ENCODE results near the gene NAALADL2. TPM values are rescaled to one million over a fixed set of nuclear protein-coding genes. Genes with fewer than 3 reads are reported as not detected.

NAALADL2 gene
- total and polyA plus RNA-seq, 2 of the 13 experiments (the other 11 are each of a cell fraction or from before 2014, with no cell fraction given), result 0.08 TPM; not detected in 1

GRCh38 chr3:174873832-174874657 is 14.9 kb downstream of the NAALADL2 start:
- CTCF ChIA-PET (ENCODE audit: low intra/inter-chr PET ratio, low total read pairs), result no interaction called here
- Histone ChIP-seq H3K36me3 (replicated peaks in 1 of 2; ENCODE audit: control insufficient read depth in 1 of 2, insufficient read depth in 2 of 2, low read length in 2 of 2) (no peaks in the 10 kb centered on the region), H3K27me3 (ENCODE audit: control insufficient read depth in 1 of 2, insufficient read depth in 2 of 2, low read length in 2 of 2) (no peaks in the 10 kb centered on the region), H3K79me2 (ENCODE audit: insufficient read depth, low read length) (no peaks in the 10 kb centered on the region), H3K4me3 (replicated peaks in 1 of 3; ENCODE audit: insufficient read depth in 1 of 3, low read depth in 2 of 3, low read length in 3 of 3) (no peak overlapping the region), H3K27ac (ENCODE audit: extremely low read length, insufficient read depth, low read length) (no peak overlapping the region), H3K4me2 (ENCODE audit: low read depth, low read length) (no peak overlapping the region), H3K4me1 (ENCODE audit: insufficient read depth, low read length) (no peaks in the 10 kb centered on the region), H4K20me1 (ENCODE audit: insufficient read depth, low read length) (no peaks in the 10 kb centered on the region), H3K9ac (ENCODE audit: insufficient read depth, low read depth, low read length) (no peak overlapping the region), H2AFZ (ENCODE audit: low read length) (no peak overlapping the region), H3K9me3 (ENCODE audit: low read length) (no peaks in the 10 kb centered on the region)
- POLR2A ChIA-PET, result no interaction called here
- ATAC-seq (no peak), DNase-seq (ENCODE audit: low spot score) (no peak), FAIRE-seq (no peak)
- intact Hi-C loops (cut with micrococcal nuclease; ENCODE audit: unreplicated experiment) (no loop called here), in situ Hi-C loops (cut with HindIII; ENCODE audit: extremely low pct_ligation_motif_present, low pct_unique_long_range_greater_than_20kb) (no loop called here)
- 22% methylated on average over 3 of the region's 3 CpGs for WGBS (ENCODE audit: low lambda C conversion rate)
- no TSS peak for BruUV-seq (replicated peaks)
- TF ChIP-seq ZFYVE20 (CRISPR knock-in tag; IDR thresholded peaks at IDR 0.05; ENCODE audit: borderline replicate concordance, low read depth) (no peak), ZNF607 (CRISPR knock-in tag; IDR thresholded peaks at IDR 0.05; ENCODE audit: borderline replicate concordance) (no peak), CERS6 (CRISPR knock-in tag; IDR thresholded peaks at IDR 0.05) (no peak), NR2F2 (IDR thresholded peaks at IDR 0.05; ENCODE audit: borderline replicate concordance, low read depth) (no peak), SRSF4 (IDR thresholded peaks at IDR 0.05; ENCODE audit: low read depth, low read length, poor library complexity, severe bottlenecking) (no peak), ZNF703 (CRISPR knock-in tag; IDR thresholded peaks at IDR 0.05; ENCODE audit: borderline replicate concordance) (no peak), MIXL1 (CRISPR knock-in tag; IDR thresholded peaks at IDR 0.05) (no peak), POLR2AphosphoS5 (IDR thresholded peaks at IDR 0.05; ENCODE audit: low read depth, low read length) (no peak)
